HL-60 (cell line): ENCODE measurements around the gene ENGASE.

Experiments used
- GABPA ChIP-seq: IDR thresholded peaks from 2 replicates; pipeline ENCODE4 v1.6.1; 2012; ENCODE audit warnings: low read depth
- POLR2AphosphoS5 ChIP-seq: IDR thresholded peaks from 2 replicates; pipeline ENCODE4 v1.6.1; 2012; ENCODE audit warnings: low read depth
- SPI1 ChIP-seq: IDR thresholded peaks from 2 replicates; pipeline ENCODE4 v1.6.1; 2012; ENCODE audit warnings: low read depth, mild to moderate bottlenecking, borderline replicate concordance
- TF ChIP-seq, protein P1 (sequence below): IDR thresholded peaks from one replicate; pipeline ENCODE4 v1.5.1; 2011; ENCODE audit warnings: low read length, control low read depth, inconsistent platforms; ENCODE audit not compliant: insufficient read depth
- TF ChIP-seq, protein P2 (sequence below): IDR thresholded peaks from 2 replicates; pipeline ENCODE4 v1.6.1; 2012; ENCODE audit warnings: low read depth; ENCODE audit not compliant: insufficient replicate concordance

- TF ChIP-seq, protein P1, sequence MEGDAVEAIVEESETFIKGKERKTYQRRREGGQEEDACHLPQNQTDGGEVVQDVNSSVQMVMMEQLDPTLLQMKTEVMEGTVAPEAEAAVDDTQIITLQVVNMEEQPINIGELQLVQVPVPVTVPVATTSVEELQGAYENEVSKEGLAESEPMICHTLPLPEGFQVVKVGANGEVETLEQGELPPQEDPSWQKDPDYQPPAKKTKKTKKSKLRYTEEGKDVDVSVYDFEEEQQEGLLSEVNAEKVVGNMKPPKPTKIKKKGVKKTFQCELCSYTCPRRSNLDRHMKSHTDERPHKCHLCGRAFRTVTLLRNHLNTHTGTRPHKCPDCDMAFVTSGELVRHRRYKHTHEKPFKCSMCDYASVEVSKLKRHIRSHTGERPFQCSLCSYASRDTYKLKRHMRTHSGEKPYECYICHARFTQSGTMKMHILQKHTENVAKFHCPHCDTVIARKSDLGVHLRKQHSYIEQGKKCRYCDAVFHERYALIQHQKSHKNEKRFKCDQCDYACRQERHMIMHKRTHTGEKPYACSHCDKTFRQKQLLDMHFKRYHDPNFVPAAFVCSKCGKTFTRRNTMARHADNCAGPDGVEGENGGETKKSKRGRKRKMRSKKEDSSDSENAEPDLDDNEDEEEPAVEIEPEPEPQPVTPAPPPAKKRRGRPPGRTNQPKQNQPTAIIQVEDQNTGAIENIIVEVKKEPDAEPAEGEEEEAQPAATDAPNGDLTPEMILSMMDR: no peak
- TF ChIP-seq, protein P2, sequence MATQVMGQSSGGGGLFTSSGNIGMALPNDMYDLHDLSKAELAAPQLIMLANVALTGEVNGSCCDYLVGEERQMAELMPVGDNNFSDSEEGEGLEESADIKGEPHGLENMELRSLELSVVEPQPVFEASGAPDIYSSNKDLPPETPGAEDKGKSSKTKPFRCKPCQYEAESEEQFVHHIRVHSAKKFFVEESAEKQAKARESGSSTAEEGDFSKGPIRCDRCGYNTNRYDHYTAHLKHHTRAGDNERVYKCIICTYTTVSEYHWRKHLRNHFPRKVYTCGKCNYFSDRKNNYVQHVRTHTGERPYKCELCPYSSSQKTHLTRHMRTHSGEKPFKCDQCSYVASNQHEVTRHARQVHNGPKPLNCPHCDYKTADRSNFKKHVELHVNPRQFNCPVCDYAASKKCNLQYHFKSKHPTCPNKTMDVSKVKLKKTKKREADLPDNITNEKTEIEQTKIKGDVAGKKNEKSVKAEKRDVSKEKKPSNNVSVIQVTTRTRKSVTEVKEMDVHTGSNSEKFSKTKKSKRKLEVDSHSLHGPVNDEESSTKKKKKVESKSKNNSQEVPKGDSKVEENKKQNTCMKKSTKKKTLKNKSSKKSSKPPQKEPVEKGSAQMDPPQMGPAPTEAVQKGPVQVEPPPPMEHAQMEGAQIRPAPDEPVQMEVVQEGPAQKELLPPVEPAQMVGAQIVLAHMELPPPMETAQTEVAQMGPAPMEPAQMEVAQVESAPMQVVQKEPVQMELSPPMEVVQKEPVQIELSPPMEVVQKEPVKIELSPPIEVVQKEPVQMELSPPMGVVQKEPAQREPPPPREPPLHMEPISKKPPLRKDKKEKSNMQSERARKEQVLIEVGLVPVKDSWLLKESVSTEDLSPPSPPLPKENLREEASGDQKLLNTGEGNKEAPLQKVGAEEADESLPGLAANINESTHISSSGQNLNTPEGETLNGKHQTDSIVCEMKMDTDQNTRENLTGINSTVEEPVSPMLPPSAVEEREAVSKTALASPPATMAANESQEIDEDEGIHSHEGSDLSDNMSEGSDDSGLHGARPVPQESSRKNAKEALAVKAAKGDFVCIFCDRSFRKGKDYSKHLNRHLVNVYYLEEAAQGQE: no peak
- TF ChIP-seq POLR2AphosphoS5: no peak
- no peak for TF ChIP-seq GABPA
- TF ChIP-seq SPI1: no peak
These were observed 28.3 kb upstream of the ENGASE start for GRCh38 chr17:79046197-79046915.
